HepG2 (cell line): ENCODE measurements around the gene BTBD19. TPM values are rescaled to one million over a fixed set of nuclear protein-coding genes. Genes with fewer than 3 reads are reported as not detected.

Source experiments
- AHR ChIP-seq: IDR thresholded peaks from 2 replicates; pipeline ENCODE4 v1.6.1; 2018; ENCODE audit warnings: missing genetic modification reagents, missing compliant biosample characterization
- BRCA1 ChIP-seq: sonication (generic); formaldehyde crosslinking; IDR thresholded peaks from 2 replicates; pipeline ENCODE4 v1.4.0; 2020; ENCODE audit warnings: missing genetic modification reagents
- FOXM1 ChIP-seq: sonication (generic); formaldehyde crosslinking; IDR thresholded peaks from 2 replicates; pipeline ENCODE4 v1.5.0; 2020; ENCODE audit warnings: missing genetic modification reagents
- ISX ChIP-seq: sonication (generic); formaldehyde crosslinking; conservative IDR thresholded peaks from 2 replicates; pipeline ENCODE4 v1.5.0; 2020; ENCODE audit warnings: missing genetic modification reagents
- KAT2B ChIP-seq: fragments of 150-350 bp; IDR thresholded peaks from 2 replicates; pipeline ENCODE4 v1.6.1; 2014; ENCODE audit warnings: low read depth, low read length, borderline replicate concordance
- NFE2L2 ChIP-seq: fragments of 150-350 bp; IDR thresholded peaks from 2 replicates; pipeline ENCODE4 v1.6.1; 2014; ENCODE audit warnings: low read length
- NFIC ChIP-seq: IDR thresholded peaks from 2 replicates; pipeline ENCODE4 v1.6.1; 2012; ENCODE audit warnings: mild to moderate bottlenecking, low read length, inconsistent platforms
- RBAK ChIP-seq: sonication (generic); formaldehyde crosslinking; IDR thresholded peaks from 2 replicates; pipeline ENCODE4 v1.5.1; 2020; ENCODE audit warnings: mild to moderate bottlenecking, missing genetic modification reagents
- RFX5 ChIP-seq: IDR thresholded peaks from 2 replicates; pipeline ENCODE4 v1.6.1; 2011; ENCODE audit warnings: low read depth, low read length, improper control_type of control experiment
- SIN3A ChIP-seq: IDR thresholded peaks from 2 replicates; pipeline ENCODE4 v1.6.1; 2011; ENCODE audit warnings: low read depth, mild to moderate bottlenecking, control low read depth, low read length, borderline replicate concordance
- SIN3B ChIP-seq: fragments of 150-350 bp; IDR thresholded peaks from 2 replicates; pipeline ENCODE4 v1.6.1; 2014; ENCODE audit warnings: low read length
- ZNF225 ChIP-seq: sonication (generic); formaldehyde crosslinking; IDR thresholded peaks from 2 replicates; pipeline ENCODE4 v1.4.0; 2020; ENCODE audit warnings: mild to moderate bottlenecking, missing genetic modification reagents
- ZNF326 ChIP-seq: sonication (generic); formaldehyde crosslinking; IDR thresholded peaks from 2 replicates; pipeline ENCODE4 v1.4.0; 2020; ENCODE audit warnings: missing genetic modification reagents, borderline replicate concordance
- ZNF354B ChIP-seq: sonication (generic); formaldehyde crosslinking; IDR thresholded peaks from 2 replicates; pipeline ENCODE4 v1.8.0; 2022; ENCODE audit warnings: mild to moderate bottlenecking, missing genetic modification reagents
- ZNF615 ChIP-seq: sonication (generic); formaldehyde crosslinking; IDR thresholded peaks from 2 replicates; pipeline ENCODE4 v1.5.0; 2020; ENCODE audit warnings: mild to moderate bottlenecking, missing genetic modification reagents, borderline replicate concordance
- ZNF724P ChIP-seq: sonication (generic); formaldehyde crosslinking; IDR thresholded peaks from 2 replicates; pipeline ENCODE4 v1.8.0; 2022; ENCODE audit warnings: missing genetic modification reagents, borderline replicate concordance
- ZNF75D ChIP-seq: sonication (generic); formaldehyde crosslinking; IDR thresholded peaks from 2 replicates; pipeline ENCODE4 v1.8.1; 2023; ENCODE audit warnings: missing genetic modification reagents, mild to moderate bottlenecking, borderline replicate concordance
- ZNF792 ChIP-seq: IDR thresholded peaks from 2 replicates; pipeline ENCODE4 v1.6.1; 2016
- ZSCAN31 ChIP-seq: sonication (generic); formaldehyde crosslinking; IDR thresholded peaks from 2 replicates; pipeline ENCODE4 v1.5.0; 2020; ENCODE audit warnings: low read depth, mild to moderate bottlenecking, missing genetic modification reagents
- polyA plus RNA-seq, 8 experiments: library from polyadenylated mRNA; depleted of rRNA in 3 of 8; stranded (reverse) in 7 of 8; unstranded in 1 of 8; fragments of >200 nt; fragmentation: Illumina TruSeq in 4 of 8; extraction: Trizol in 4 of 8; gene quantifications; 2 replicates each; pipeline versions ENCODE4 v1.2.1 to v1.2.3, GENCODE V29; 2011 to 2016; ENCODE audit warnings: low read depth in 4 of 8, missing spikeins in 1 of 8, mixed read lengths in 1 of 8; ENCODE audit not compliant: insufficient read depth in 1 of 8
- total RNA-seq, 5 experiments: library from RNA; depleted of rRNA; stranded (reverse); fragments of >200 nt; fragmentation: Illumina TruSeq; extraction: Trizol; gene quantifications; 2 replicates each; pipeline ENCODE4 v1.2.3, GENCODE V29; 2016; ENCODE audit warnings: low read depth in 1 of 5
- TF ChIP-seq, protein P1 (sequence below): sonication (generic); formaldehyde crosslinking; IDR thresholded peaks from 2 replicates; pipeline ENCODE4 v1.5.1; 2020; ENCODE audit warnings: mild to moderate bottlenecking, missing genetic modification reagents, moderate library complexity
- TF ChIP-seq, protein P2 (sequence below): sonication (generic); formaldehyde crosslinking; IDR thresholded peaks from 2 replicates; pipeline ENCODE4 v1.4.0; 2020; ENCODE audit warnings: mild to moderate bottlenecking, missing genetic modification reagents
- TF ChIP-seq, protein P3 (sequence below): sonication (generic); formaldehyde crosslinking; IDR thresholded peaks from 2 replicates; pipeline ENCODE4 v1.8.0; 2022; ENCODE audit warnings: low read depth, missing genetic modification reagents

The BTBD19 gene
- total and polyA plus RNA-seq, 2 of the 13 experiments (the other 11 are each of a cell fraction or from before 2014, with no cell fraction given): 2.7 to 6.7 TPM

DNA sequence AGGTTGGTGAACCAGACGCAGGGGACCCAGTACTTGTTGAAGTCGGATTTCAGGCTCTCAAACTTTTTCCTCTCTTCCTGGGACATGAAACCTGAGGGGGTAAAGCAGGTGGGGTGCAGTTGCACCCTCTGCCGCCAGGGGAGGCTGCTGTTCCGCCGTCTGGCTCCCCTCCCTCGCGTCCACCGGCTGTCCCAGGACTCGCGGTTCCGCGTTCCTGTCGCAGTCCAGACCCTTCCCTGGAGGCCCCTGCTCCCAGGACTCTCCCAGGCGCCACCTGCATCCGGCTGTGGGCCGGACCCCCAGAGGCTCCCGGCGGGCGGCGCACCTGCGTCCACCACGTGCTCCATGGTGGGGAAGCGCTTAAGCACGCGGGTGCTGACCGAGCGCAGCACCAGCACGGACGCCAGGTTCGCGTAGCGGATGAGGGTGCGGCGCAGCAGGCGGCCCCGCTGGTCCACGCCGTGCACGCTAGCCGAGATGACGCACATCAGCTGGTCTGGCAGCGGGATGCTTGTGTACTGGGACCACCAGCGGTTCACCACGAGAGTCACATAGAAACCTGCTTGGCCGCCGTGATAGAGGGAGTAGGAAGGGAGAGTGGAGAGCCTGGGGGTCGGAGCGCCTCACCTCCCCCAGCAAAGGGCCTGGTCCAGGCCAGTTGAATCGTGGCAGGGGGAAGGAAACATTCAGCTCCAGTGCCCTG lies 22.0 kb upstream of the BTBD19 start (continued):
- TF ChIP-seq BRCA1 (CRISPR knock-in tag): no peak
- TF ChIP-seq AHR (CRISPR knock-in tag): 0 out of 2 replicates have a peak, but pooled peaks have one; percentile 39
- TF ChIP-seq, protein P1, sequence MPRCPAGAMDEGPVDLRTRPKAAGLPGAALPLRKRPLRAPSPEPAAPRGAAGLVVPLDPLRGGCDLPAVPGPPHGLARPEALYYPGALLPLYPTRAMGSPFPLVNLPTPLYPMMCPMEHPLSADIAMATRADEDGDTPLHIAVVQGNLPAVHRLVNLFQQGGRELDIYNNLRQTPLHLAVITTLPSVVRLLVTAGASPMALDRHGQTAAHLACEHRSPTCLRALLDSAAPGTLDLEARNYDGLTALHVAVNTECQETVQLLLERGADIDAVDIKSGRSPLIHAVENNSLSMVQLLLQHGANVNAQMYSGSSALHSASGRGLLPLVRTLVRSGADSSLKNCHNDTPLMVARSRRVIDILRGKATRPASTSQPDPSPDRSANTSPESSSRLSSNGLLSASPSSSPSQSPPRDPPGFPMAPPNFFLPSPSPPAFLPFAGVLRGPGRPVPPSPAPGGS: no peak
- TF ChIP-seq ISX: no peak
- TF ChIP-seq NFE2L2: no peak
- no peak for TF ChIP-seq ZNF615
- TF ChIP-seq NFIC: no peak
- no peak for TF ChIP-seq ZNF75D (CRISPR knock-in tag)
- no peak for TF ChIP-seq SIN3A
- no peak for TF ChIP-seq ZNF724P (CRISPR knock-in tag)
- no peak for TF ChIP-seq FOXM1 (CRISPR knock-in tag)
- no peak for TF ChIP-seq ZNF354B (CRISPR knock-in tag)
- no peak for TF ChIP-seq RBAK (CRISPR knock-in tag)
- TF ChIP-seq ZNF225 (CRISPR knock-in tag): no peak
- 0 out of 2 replicates have a peak, but pooled peaks have one; percentile 24 for TF ChIP-seq ZNF792 (CRISPR knock-in tag)
- TF ChIP-seq, protein P2, sequence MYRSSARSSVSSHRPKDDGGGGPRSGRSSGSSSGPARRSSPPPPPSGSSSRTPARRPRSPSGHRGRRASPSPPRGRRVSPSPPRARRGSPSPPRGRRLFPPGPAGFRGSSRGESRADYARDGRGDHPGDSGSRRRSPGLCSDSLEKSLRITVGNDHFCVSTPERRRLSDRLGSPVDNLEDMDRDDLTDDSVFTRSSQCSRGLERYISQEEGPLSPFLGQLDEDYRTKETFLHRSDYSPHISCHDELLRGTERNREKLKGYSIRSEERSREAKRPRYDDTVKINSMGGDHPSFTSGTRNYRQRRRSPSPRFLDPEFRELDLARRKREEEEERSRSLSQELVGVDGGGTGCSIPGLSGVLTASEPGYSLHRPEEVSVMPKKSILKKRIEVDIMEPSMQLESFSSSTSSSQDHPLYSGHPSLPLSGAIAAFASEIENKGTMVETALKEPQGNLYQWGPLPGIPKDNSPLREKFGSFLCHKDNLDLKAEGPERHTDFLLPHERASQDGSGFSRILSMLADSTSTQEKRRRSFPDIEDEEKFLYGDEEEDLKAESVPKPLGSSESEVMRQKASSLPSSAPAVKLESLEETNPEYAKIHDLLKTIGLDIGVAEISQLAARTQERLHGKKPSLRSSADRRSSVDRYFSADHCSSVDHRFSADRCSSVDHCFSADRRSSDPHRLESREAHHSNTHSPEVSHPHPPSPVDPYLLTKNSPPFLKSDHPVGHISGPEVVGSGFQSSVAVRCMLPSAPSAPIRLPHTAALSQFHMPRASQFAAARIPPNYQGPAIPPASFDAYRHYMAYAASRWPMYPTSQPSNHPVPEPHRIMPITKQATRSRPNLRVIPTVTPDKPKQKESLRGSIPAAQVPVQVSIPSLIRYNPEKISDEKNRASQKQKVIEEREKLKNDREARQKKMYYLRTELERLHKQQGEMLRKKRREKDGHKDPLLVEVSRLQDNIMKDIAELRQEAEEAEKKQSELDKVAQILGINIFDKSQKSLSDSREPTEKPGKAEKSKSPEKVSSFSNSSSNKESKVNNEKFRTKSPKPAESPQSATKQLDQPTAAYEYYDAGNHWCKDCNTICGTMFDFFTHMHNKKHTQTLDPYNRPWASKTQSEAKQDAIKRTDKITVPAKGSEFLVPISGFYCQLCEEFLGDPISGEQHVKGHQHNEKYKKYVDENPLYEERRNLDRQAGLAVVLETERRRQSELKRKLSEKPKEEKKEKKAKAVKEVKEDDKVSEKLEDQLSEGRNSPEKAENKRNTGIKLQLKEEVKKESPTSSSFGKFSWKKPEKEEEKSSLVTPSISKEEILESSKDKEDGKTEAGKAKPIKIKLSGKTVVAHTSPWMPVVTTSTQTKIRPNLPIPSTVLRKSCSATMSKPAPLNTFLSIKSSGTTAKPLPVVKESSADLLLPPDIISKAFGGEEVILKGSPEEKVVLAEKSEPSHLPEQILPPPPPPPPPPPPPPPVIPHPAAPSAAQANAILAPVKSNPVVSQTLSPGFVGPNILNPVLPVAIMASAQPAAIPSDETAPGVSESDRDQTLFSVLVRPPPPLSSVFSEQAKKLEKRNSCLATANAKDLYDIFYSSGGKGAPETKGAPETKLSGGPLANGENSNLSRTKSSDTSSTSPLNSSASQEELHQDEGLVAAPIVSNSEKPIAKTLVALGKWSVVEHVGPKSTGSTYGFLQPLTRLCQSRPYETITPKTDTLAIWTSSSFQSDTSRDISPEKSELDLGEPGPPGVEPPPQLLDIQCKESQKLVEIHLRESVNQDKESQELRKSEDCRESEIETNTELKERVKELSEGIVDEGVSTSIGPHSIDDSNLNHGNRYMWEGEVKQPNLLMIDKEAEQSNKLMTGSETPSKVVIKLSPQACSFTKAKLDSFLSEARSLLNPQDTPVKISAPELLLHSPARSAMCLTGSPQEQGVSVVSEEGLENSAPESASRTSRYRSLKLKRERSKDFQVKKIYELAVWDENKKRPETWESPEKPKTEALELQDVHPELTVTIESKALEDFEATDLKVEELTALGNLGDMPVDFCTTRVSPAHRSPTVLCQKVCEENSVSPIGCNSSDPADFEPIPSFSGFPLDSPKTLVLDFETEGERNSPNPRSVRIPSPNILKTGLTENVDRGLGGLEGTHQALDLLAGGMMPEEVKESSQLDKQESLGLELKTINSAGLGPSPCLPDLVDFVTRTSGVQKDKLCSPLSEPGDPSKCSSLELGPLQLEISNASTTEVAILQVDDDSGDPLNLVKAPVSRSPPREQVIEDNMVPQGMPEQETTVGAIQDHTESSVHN (CRISPR knock-in tag): no peak
- TF ChIP-seq ZSCAN31 (CRISPR knock-in tag): no peak
- no peak for TF ChIP-seq RFX5
- no peak for TF ChIP-seq SIN3B
- TF ChIP-seq, protein P3, sequence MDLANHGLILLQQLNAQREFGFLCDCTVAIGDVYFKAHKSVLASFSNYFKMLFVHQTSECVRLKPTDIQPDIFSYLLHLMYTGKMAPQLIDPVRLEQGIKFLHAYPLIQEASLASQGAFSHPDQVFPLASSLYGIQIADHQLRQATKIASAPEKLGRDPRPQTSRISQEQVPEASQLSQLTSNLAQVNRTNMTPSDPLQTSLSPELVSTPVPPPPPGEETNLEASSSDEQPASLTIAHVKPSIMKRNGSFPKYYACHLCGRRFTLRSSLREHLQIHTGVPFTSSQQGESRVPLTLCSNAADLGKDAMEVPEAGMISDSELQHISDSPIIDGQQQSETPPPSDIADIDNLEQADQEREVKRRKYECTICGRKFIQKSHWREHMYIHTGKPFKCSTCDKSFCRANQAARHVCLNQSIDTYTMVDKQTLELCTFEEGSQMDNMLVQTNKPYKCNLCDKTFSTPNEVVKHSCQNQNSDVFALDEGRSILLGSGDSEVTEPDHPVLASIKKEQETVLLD (CRISPR knock-in tag): no peak
- TF ChIP-seq KAT2B: no peak
- no peak for TF ChIP-seq ZNF326 (CRISPR knock-in tag)
